ENCODE results near the gene METRNL.

METRNL gene

GRCh38 chr17:83094291-83094690, 14.9 kb downstream of the METRNL start:
- TF ChIP-seq FOXP2 (optimal IDR thresholded peaks at IDR 0.05; ENCODE audit: borderline replicate concordance, extremely low read depth, extremely low read length, insufficient read depth): no peak
- no peak for TF ChIP-seq POLR2AphosphoS5 (IDR thresholded peaks at IDR 0.05; ENCODE audit: low read depth, low read length)
- TF ChIP-seq SIN3A (IDR thresholded peaks at IDR 0.05; ENCODE audit: borderline replicate concordance, insufficient read depth, low read length): no peak
- no peak for TF ChIP-seq TAF1 (IDR thresholded peaks at IDR 0.05; ENCODE audit: borderline replicate concordance, insufficient read depth, low read length)
- TF ChIP-seq REST (IDR thresholded peaks at IDR 0.05; ENCODE audit: insufficient read depth in 1 of 2, low read depth in 2 of 2, low read length in 2 of 2): no peak

- no peak for TF ChIP-seq REST (IDR thresholded peaks at IDR 0.05; ENCODE audit: insufficient read depth in 1 of 2, low read depth in 2 of 2, low read length in 2 of 2)
- no peak for TF ChIP-seq TAF1 (IDR thresholded peaks at IDR 0.05; ENCODE audit: borderline replicate concordance, insufficient read depth, low read length)
- TF ChIP-seq FOXP2 (optimal IDR thresholded peaks at IDR 0.05; ENCODE audit: borderline replicate concordance, extremely low read depth, extremely low read length, insufficient read depth): no peak
- no peak for TF ChIP-seq POLR2AphosphoS5 (IDR thresholded peaks at IDR 0.05; ENCODE audit: low read depth, low read length)
- no peak for TF ChIP-seq SIN3A (IDR thresholded peaks at IDR 0.05; ENCODE audit: borderline replicate concordance, insufficient read depth, low read length)
These were observed 15.6 kb downstream of the METRNL start for GRCh38 chr17:83095016-83095415.

GRCh38 chr17:83096401-83097224, 17.2 kb downstream of the METRNL start:
- TF ChIP-seq REST (IDR thresholded peaks at IDR 0.05; ENCODE audit: insufficient read depth in 1 of 2, low read depth in 2 of 2, low read length in 2 of 2) (no peak), POLR2AphosphoS5 (IDR thresholded peaks at IDR 0.05; ENCODE audit: low read depth, low read length) (no peak), FOXP2 (optimal IDR thresholded peaks at IDR 0.05; ENCODE audit: borderline replicate concordance, extremely low read depth, extremely low read length, insufficient read depth) (no peak), TAF1 (IDR thresholded peaks at IDR 0.05; ENCODE audit: borderline replicate concordance, insufficient read depth, low read length) (no peak), SIN3A (IDR thresholded peaks at IDR 0.05; ENCODE audit: borderline replicate concordance, insufficient read depth, low read length) (no peak)

- TF ChIP-seq FOXP2 (optimal IDR thresholded peaks at IDR 0.05; ENCODE audit: borderline replicate concordance, extremely low read depth, extremely low read length, insufficient read depth) (no peak), REST (IDR thresholded peaks at IDR 0.05; ENCODE audit: insufficient read depth in 1 of 2, low read depth in 2 of 2, low read length in 2 of 2) (no peak), SIN3A (IDR thresholded peaks at IDR 0.05; ENCODE audit: borderline replicate concordance, insufficient read depth, low read length) (no peak), TAF1 (IDR thresholded peaks at IDR 0.05; ENCODE audit: borderline replicate concordance, insufficient read depth, low read length) (no peak), POLR2AphosphoS5 (IDR thresholded peaks at IDR 0.05; ENCODE audit: low read depth, low read length) (no peak)
These were observed 18.4 kb downstream of the METRNL start for GRCh38 chr17:83097831-83098230.
